Measurements from ENCODE around the gene TM9SF3. TPM values are rescaled to one million over a fixed set of nuclear protein-coding genes. Genes with fewer than 3 reads are reported as not detected.

TM9SF3 gene
- total and polyA plus RNA-seq, 2 experiments from 2014 or later = 37.3 to 72.5 TPM

DNA sequence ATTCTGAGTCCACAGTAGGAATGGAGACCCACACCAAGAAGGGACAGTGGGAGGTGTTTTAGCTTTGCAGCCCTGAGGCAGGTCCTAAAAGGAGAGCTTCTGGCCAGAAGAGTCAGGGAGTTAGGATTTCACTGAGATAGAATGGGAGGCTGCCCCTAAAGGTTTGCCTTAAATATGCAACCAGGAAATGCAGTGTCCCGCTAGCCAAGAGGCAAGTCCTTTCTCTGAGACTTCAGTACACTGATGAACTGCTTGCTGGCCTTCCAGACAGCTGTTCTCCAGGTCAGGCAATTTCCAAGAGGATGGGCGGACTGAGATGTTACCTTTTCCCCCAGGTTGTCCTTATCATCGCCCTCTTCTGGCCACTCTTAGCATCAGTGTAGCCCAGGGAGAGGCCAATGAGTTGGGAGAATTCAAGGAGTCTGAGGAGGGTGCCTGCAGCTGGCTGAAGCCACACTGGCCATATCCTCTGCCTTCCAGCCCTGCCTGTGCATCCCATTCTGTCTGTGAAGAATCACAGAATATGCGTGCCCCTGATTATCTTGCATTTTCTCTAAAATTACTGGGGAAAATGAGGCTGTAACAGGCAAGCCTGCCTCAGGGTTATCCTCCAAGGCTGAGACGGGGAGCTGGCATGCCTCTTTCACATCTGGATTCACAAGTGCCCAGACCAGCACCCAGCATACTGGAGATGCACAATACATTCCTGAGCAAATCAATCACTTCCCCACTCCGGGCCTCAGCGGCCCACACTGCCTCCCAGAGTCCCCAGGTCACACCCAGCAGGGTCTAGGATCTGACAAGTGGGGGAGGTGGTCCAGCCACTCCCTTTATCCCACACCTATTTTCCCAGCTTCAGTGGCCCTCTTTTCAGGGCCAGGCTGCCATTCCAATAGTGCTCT, 75.5 kb downstream of the TM9SF3 start:
- no peak overlapping the region for H3K27ac ChIP-seq (ENCODE audit: low read depth)
- 0 out of 2 replicates have a peak, but pooled peaks cover 4% of the 10 kb centered on the region for H3K9me2 ChIP-seq (ENCODE audit: insufficient read depth)
- peaks cover 12% of the 10 kb centered on the region for H4K20me1 ChIP-seq (replicated peaks; ENCODE audit: insufficient read depth)
- peak overlapping the region; percentile 77; the same call in 1 of the 2 replicates for H3K4me3 ChIP-seq
- no peaks in the 10 kb centered on the region for H3K36me3 ChIP-seq (ENCODE audit: insufficient read depth)
- Mint-ChIP-seq H3K4me3 (peak overlapping the region; percentile 84; the same call in 2 of the 3 replicates), H3K27ac (no peak overlapping the region), H3K36me3 (ENCODE audit: low read depth) (no peaks in the 10 kb centered on the region; the same call in 2 of the 3 replicates), H3K27me3 (ENCODE audit: insufficient read depth, low read depth, poor library complexity) (peaks cover 37% of the 10 kb centered on the region), H3K9me3 (no peaks in the 10 kb centered on the region; the same call in 2 of the 3 replicates), H3K4me1 (peaks cover 45% of the 10 kb centered on the region)
- ATAC-seq = peak; percentile 17
- H3K4me1 ChIP-seq (ENCODE audit: insufficient read depth) = peaks cover 32% of the 10 kb centered on the region
- DNase-seq (ENCODE audit: low spot score) = peak; percentile 89
- H2AFZ ChIP-seq = no peak overlapping the region
- H3K79me2 ChIP-seq (replicated peaks; ENCODE audit: insufficient read depth) = no peaks in the 10 kb centered on the region
- H3K27me3 ChIP-seq (ENCODE audit: insufficient read depth) = peaks cover 55% of the 10 kb centered on the region
- H3K4me2 ChIP-seq = peak overlapping the region; percentile 94
- no peak for TF ChIP-seq REST (IDR thresholded peaks at IDR 0.05; ENCODE audit: unreplicated experiment)
- TF ChIP-seq CTCF (conservative IDR thresholded peaks at IDR 0.05; ENCODE audit: low read depth in 2 of 2) = peak; percentile 75 to 93
- no peaks in the 10 kb centered on the region for H3F3A ChIP-seq (replicated peaks; ENCODE audit: low read depth)

DNA sequence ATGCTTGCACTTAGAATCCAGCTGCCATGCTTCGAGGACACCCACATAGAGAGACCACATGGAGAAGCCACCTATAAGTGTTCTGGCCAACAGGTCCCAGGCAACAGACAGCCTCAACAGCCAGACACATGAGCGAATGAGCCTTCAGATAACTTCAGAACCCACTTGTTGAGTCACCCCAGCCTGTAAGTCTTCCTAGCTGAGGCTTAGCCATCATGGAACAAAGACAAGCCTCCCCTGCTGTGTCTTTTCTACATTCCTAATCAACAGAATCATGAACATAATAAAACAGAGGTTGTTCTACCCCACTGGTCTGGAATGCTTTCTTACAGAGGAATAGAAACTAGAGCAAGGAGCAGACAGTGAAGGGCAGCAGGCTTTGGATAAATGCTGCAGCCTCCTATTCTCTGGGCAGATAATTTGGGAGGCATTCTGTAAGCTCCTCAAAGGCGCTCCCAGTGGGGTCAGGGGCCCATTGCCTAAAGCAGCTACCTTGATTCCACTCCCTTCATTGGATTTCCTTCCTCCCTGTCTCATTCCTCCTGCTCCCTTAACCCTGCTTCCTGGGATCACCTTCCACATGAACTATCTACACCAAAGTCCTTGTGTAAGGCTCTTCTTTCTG, 77.7 kb downstream of the TM9SF3 start:
- H3K9me2 ChIP-seq (ENCODE audit: insufficient read depth) = 0 out of 2 replicates have a peak, but pooled peaks cover 4% of the 10 kb centered on the region
- peaks cover 32% of the 10 kb centered on the region for H3K4me1 ChIP-seq (ENCODE audit: insufficient read depth)
- no peak overlapping the region for H3K27ac Mint-ChIP-seq
- peaks cover 34% of the 10 kb centered on the region for H3K27me3 ChIP-seq (ENCODE audit: insufficient read depth)
- ATAC-seq (peak; percentile 16), DNase-seq (ENCODE audit: low spot score) (peak; percentile 76)
- peaks cover 31% of the 10 kb centered on the region for H3K27me3 Mint-ChIP-seq (ENCODE audit: insufficient read depth, low read depth, poor library complexity)
- H3K4me1 Mint-ChIP-seq = peaks cover 42% of the 10 kb centered on the region
- H3K36me3 ChIP-seq (ENCODE audit: insufficient read depth) = no peaks in the 10 kb centered on the region
- H3K4me3 Mint-ChIP-seq = peak overlapping the region; percentile 13; the same call in 1 of the 3 replicates
- peaks cover 8% of the 10 kb centered on the region for H4K20me1 ChIP-seq (replicated peaks; ENCODE audit: insufficient read depth)
- TF ChIP-seq POLR2AphosphoS5 (IDR thresholded peaks at IDR 0.05; ENCODE audit: low read depth) = no peak
- TF ChIP-seq, protein P1, sequence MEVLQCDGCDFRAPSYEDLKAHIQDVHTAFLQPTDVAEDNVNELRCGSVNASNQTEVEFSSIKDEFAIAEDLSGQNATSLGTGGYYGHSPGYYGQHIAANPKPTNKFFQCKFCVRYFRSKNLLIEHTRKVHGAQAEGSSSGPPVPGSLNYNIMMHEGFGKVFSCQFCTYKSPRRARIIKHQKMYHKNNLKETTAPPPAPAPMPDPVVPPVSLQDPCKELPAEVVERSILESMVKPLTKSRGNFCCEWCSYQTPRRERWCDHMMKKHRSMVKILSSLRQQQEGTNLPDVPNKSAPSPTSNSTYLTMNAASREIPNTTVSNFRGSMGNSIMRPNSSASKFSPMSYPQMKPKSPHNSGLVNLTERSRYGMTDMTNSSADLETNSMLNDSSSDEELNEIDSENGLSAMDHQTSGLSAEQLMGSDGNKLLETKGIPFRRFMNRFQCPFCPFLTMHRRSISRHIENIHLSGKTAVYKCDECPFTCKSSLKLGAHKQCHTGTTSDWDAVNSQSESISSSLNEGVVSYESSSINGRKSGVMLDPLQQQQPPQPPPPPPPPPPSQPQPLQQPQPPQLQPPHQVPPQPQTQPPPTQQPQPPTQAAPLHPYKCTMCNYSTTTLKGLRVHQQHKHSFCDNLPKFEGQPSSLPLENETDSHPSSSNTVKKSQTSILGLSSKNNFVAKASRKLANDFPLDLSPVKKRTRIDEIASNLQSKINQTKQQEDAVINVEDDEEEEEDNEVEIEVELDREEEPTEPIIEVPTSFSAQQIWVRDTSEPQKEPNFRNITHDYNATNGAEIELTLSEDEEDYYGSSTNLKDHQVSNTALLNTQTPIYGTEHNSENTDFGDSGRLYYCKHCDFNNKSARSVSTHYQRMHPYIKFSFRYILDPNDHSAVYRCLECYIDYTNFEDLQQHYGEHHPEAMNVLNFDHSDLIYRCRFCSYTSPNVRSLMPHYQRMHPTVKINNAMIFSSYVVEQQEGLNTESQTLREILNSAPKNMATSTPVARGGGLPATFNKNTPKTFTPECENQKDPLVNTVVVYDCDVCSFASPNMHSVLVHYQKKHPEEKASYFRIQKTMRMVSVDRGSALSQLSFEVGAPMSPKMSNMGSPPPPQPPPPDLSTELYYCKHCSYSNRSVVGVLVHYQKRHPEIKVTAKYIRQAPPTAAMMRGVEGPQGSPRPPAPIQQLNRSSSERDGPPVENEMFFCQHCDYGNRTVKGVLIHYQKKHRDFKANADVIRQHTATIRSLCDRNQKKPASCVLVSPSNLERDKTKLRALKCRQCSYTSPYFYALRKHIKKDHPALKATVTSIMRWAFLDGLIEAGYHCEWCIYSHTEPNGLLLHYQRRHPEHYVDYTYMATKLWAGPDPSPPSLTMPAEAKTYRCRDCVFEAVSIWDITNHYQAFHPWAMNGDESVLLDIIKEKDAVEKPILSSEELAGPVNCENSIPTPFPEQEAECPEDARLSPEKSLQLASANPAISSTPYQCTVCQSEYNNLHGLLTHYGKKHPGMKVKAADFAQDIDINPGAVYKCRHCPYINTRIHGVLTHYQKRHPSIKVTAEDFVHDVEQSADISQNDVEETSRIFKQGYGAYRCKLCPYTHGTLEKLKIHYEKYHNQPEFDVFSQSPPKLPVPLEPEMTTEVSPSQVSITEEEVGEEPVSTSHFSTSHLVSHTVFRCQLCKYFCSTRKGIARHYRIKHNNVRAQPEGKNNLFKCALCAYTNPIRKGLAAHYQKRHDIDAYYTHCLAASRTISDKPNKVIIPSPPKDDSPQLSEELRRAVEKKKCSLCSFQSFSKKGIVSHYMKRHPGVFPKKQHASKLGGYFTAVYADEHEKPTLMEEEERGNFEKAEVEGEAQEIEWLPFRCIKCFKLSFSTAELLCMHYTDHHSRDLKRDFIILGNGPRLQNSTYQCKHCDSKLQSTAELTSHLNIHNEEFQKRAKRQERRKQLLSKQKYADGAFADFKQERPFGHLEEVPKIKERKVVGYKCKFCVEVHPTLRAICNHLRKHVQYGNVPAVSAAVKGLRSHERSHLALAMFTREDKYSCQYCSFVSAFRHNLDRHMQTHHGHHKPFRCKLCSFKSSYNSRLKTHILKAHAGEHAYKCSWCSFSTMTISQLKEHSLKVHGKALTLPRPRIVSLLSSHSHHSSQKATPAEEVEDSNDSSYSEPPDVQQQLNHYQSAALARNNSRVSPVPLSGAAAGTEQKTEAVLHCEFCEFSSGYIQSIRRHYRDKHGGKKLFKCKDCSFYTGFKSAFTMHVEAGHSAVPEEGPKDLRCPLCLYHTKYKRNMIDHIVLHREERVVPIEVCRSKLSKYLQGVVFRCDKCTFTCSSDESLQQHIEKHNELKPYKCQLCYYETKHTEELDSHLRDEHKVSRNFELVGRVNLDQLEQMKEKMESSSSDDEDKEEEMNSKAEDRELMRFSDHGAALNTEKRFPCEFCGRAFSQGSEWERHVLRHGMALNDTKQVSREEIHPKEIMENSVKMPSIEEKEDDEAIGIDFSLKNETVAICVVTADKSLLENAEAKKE (CRISPR knock-in tag; IDR thresholded peaks at IDR 0.05) = peak; percentile 92
- peak overlapping the region; percentile 79; the same call in 1 of the 2 replicates for H3K27ac ChIP-seq (ENCODE audit: low read depth)
- H2AFZ ChIP-seq = no peak overlapping the region
- no peaks in the 10 kb centered on the region for H3F3A ChIP-seq (replicated peaks; ENCODE audit: low read depth)
- H3K9me3 Mint-ChIP-seq = no peaks in the 10 kb centered on the region
- H3K4me3 ChIP-seq = no peak overlapping the region; the same call in 1 of the 2 replicates
- H3K79me2 ChIP-seq (replicated peaks; ENCODE audit: insufficient read depth) = no peaks in the 10 kb centered on the region
- H3K4me2 ChIP-seq = peak overlapping the region; percentile 49; the same call in 1 of the 2 replicates
- no peaks in the 10 kb centered on the region; the same call in 2 of the 3 replicates for H3K36me3 Mint-ChIP-seq (ENCODE audit: low read depth)

Measured in GM23338 (cell line).